GM21737 (cell line): ENCODE data around the gene HS3ST5.
"Not testable (repeated sequence)": the region's sequence is repeated elsewhere in the genome, so short reads cannot be mapped to it uniquely, and the experiment has no call there.

Experiments
- ATAC-seq: cut with Tn5 transposase; IDR thresholded peaks from one replicate; pipeline ENCODE4 v1.9.1; 2021; ENCODE audit warnings: mild to moderate bottlenecking, moderate library complexity; ENCODE audit not compliant: unreplicated experiment

The HS3ST5 gene

GRCh38 chr6:114342086-114342825 is 567 bp downstream of the HS3ST5 start:
- ATAC-seq, result no peak

DNA sequence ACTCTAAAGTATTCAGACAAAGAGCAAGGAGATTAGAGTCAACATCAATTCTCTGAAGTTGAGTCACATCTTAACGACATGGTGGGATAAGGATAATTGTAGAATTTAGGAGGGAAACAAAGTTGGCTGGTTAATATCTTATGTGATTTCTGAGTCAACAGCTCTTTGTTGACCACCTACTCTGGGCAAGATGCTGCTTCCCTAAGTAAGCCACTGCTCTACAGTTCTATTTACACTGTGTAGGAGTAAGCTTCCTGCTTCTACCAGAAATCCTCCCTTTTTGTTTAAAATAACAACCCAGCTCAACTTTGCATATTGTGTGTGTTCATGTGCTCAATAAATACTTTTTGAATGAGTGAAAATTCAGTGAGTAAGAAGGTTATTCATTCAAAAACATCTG is 3.1 kb downstream of the HS3ST5 start:
- ATAC-seq, result no peak

- no peak for ATAC-seq
Observed at GRCh38 chr6:114334237-114334636, 8.6 kb downstream of the HS3ST5 start.

- no peak for ATAC-seq
Observed at GRCh38 chr6:114327074-114327473, 15.7 kb downstream of the HS3ST5 start.

GRCh38 chr6:114323784-114324183 is 19.0 kb downstream of the HS3ST5 start:
- ATAC-seq, result no peak

GRCh38 chr6:114319749-114320148 is 23.1 kb downstream of the HS3ST5 start:
- ATAC-seq, result no peak

DNA sequence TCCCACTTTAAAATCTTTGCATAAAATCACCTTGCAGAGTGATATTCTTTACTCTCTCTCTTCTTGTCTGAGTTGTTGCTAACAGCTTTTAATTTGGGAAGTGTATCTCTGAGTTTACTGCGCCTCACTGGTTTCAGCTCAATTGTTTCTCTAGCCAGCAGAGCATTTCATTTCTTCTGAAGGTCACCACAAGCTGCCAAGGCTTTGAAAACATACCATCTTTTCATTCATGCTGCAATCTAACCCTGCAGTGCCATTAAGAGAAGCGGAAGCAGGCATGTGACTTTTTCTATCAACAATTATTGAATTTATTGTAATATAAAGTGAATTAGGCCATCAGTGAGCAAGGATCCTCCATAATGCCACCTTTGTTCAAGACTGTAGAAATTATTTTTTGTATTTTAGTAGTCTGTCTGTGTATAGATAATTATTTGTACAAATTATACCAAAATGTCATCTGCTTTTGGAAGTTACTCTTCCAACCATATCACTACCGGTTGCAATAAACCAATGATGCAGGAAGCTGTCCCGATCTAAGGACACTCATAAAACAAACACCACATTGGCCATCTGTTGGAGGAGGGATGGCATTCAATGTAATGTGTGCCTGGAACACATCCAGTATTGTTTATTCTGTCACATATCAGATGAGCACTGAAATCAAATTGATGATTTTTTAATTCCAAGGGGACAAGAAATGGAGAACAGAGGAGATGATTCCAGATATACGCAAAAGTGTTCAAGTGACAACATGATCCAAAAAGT is 26.8 kb downstream of the HS3ST5 start:
- ATAC-seq, result no peak

GRCh38 chr6:114313816-114314215 is 29.0 kb downstream of the HS3ST5 start:
- not testable (repeated sequence) for ATAC-seq

DNA sequence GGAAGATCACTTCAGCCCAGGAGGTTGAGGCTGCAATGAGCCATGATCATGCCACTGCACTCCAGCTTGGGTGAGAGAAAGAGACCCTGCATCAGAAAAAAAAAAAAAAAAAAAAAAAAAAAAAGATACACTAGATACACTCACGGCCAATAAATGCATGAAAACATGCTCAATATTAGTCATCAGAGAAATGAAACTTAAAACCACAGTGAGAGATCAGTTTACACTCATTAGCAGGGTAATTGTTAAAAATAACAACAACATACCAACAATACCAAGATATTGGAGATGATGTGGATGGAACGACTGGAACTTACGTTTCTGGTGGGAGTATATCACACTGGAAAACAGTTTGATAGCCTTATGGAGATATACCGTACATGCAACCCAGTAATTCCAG is 29.9 kb downstream of the HS3ST5 start:
- ATAC-seq, result no peak

DNA sequence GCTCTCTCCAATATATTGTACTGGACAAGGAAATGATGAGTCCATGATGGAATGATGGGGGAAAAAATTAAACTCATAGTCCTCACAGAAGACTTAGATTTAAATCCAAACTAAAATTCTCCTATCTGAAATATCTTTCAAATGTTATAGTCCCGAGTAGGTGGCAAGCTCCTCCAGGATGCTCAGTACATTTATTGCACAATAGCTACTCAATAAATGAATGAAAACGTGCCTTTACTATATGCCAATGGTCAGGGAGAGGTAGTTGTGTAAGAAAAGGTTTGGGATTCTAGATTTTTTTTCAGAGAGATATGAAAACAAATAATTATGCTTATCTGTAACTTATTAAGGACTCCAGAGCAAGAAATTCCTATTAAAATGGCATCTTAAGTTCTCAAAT is 32.8 kb downstream of the HS3ST5 start:
- ATAC-seq, result no peak

DNA sequence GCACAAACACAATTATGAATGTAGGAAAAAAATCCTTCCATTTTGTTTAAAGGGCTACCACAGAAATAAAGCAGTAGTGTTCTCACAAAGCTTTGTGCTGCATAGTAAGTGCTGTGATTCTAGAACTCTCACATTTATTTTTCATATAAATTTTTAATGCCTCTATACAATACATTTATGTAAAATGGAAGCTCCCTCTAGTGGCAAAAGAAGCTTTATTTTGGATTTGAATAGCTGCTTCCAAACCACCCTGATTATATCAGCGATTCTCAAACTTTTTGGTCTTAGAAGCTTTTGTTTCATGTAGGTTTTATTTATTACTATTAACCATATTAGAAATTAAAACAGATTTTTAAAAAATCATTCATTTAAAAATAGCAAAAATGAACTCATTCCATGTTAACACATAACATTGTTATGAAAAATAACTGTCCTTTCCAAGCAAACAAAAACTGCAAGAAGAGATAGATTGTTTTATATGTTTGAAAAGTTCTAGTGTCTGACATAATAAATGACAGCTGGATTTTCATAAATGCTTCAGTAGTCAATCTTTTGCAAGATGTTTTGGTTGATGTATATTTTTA is 38.4 kb downstream of the HS3ST5 start:
- ATAC-seq, result no peak

- no peak for ATAC-seq
Observed at GRCh38 chr6:114301596-114302219, 41.1 kb downstream of the HS3ST5 start.

- no peak for ATAC-seq
Observed at GRCh38 chr6:114297135-114297534, 45.7 kb downstream of the HS3ST5 start.

DNA sequence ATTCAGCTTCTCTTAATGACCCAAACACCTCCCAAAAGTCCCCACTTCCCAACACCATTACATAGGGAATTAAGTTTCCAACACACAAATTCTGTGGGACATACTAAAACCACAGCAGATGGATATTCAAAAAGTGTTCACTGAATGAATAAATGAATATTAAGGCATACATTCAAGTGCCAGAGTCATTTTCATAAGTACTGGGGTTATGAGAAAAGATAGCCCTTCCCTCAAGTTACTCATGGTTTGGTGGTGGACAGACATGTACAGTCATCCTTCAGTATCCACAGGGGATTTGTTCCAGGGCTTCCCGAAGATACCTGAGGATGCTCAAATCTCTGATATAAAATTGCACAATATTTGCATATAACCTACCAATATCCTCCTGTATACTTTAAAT is 50.4 kb downstream of the HS3ST5 start:
- ATAC-seq, result no peak

GRCh38 chr6:114291428-114291827 is 51.4 kb downstream of the HS3ST5 start:
- no peak for ATAC-seq

DNA sequence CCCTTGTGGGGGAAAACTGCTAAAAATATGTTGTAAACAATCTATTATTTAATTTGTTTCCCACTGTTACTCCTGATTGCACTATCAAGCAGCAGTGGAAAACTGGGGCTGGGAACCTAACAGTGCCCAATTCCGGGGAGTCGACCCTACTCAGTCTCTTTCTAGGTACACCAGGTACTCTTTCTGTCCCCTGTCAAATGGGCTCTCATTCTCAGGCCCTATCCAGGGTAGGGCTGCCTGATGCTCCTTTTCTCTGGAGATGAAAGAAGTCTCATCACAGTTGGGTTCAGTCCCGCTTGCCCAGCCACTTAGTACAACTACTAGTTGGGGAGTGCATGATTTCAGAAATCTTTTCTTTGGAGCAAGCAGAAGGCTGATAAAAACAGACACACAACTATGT is 52.0 kb downstream of the HS3ST5 start:
- ATAC-seq, result no peak

DNA sequence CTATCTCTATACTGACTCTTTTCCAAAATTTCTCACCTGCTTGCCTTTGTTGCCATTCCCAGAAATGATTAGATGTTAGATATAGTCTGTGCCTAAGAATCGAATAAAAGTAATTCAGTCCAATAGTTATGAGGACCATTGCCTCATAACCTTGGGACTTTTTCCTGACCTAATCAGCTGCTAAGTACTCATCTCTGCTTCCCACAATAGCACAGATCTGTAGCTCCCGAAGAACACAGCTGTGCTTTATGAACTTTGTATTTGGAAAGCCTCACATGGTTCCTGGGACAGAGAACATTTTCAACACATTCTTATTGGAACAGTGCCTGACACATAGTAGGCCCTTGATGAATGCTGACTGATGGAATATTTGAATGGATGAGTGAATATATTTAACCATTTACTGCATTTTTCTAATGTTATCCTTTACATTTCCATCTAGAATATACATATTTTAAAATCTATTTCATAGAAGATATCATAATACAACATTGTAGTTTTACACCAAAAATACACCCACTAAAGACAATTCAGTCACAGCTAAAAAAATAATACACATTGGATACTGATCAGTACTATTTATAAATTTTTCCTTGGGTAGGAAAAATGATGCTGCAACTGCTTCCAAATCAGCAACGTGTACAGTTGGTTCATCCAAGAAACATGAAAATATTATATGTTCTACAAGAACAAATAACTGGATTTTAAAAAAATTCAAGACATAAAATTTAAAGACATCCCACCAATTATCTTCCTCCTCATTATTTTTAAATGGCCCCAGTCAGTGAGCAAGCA is 53.9 kb downstream of the HS3ST5 start:
- ATAC-seq, result no peak

DNA sequence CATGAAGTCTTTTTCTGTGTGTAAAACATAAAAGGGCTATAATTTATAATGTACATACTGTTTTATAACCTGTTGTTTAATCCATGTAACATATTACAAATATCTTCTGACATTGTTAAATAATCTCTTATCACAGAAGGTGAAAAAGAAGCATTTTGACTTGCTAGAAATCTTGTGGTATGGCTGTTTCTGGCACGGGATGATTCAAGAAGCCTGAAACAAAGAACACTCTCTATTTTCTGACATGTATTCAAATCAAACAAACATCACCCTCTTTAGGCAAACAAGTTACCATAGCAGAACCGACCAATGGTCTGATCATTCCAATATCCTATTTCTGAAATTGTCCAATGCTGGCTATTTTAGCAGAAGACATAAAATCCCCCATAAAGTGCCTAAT is 55.4 kb downstream of the HS3ST5 start:
- ATAC-seq, result no peak

DNA sequence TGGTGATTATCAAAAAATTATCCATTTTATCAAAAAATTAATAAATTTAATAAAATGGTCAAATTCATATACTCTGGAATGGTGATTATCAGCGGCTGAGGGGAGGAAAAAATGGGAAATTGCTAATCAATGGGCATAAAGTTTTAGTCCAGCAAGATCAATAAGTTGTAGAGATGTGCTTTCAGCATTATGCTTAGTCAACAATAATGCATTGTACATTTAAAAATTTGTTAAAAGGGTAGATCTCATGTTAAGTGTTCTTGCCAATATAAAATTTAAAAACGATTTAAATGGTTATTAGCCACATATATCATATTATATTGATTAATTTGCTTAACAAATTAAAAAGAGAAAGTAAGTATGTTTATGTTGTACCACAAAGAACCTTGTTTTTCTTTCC is 56.6 kb downstream of the HS3ST5 start:
- no peak for ATAC-seq

DNA sequence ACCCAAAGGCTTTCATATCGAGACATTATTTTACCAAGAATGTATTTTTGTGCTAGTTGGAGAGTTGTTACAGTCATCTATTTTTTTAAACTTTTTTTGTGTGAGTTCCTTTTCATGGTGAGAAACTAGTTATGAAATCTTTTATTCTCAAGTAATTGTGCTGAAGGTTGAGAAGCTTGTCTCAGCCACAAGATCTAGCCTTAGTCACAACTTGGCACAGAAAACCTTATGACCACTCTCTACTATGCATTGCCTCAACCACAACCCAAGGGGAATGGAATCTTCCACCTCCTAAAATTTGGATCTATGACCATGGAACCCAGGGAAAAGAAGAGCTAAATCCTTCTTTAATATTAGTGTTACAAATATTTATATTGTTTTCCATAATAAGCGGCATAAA is 58.5 kb downstream of the HS3ST5 start:
- ATAC-seq, result no peak

- ATAC-seq, result no peak
Observed at GRCh38 chr6:114282292-114282691, 60.5 kb downstream of the HS3ST5 start.
